H1 (cell line): ENCODE measurements around the gene ARID2. TPM values are rescaled to one million over a fixed set of nuclear protein-coding genes. Genes with fewer than 3 reads are reported as not detected.

Experiments used
- CTCF ChIA-PET: fragments of 300-600 bp; sonication (Branson Sonifier 250); formaldehyde crosslinking; loops from one replicate; lab custom pipeline; 2021; ENCODE audit not compliant: partially characterized antibody; lab: Charles Lee
- POLR2A ChIA-PET: fragments of 300-600 bp; sonication (Branson Sonifier 250); formaldehyde crosslinking; loops from one replicate; lab custom pipeline; 2021; ENCODE audit warnings: inconsistent platforms; ENCODE audit not compliant: partially characterized antibody; lab: Charles Lee
- DNase-seq, 2 experiments: peaks; one replicate each; pipeline versions ENCODE4 v3.0.0 to v3.0.0-alpha.2; 2010 to 2022; ENCODE audit warnings: low spot score in 2 of 2, low read depth in 1 of 2, mixed read lengths in 1 of 2
- FAIRE-seq: peaks from 2 replicates; lab custom pipeline; 2011; peaks lifted over from hg19 to GRCh38; lab: Jason Lieb, UNC
- H2AFZ ChIP-seq: 2 replicates; pipeline ENCODE4 v1.8.1; 2012; ENCODE audit warnings: low read length, inconsistent platforms
- H2AK5ac ChIP-seq: 2 replicates; pipeline ENCODE4 v1.6.1; 2013; ENCODE audit warnings: low read depth, low read length
- H2BK120ac ChIP-seq: replicated peaks from 2 replicates; pipeline ENCODE3; 2013; ENCODE audit warnings: low read depth, low read length, inconsistent platforms
- H2BK12ac ChIP-seq: 2 replicates; pipeline ENCODE4 v1.6.1; 2013; ENCODE audit warnings: low read depth, low read length
- H2BK15ac ChIP-seq: 2 replicates; pipeline ENCODE4 v1.6.1; 2013; ENCODE audit warnings: low read length
- H2BK20ac ChIP-seq: 2 replicates; pipeline ENCODE4 v1.6.1; 2013; ENCODE audit warnings: low read length
- H2BK5ac ChIP-seq: 2 replicates; pipeline ENCODE4 v1.6.1; 2013; ENCODE audit warnings: low read depth, low read length
- H3K14ac ChIP-seq: 2 replicates; pipeline ENCODE4 v1.6.1; 2013; ENCODE audit warnings: inconsistent platforms; ENCODE audit not compliant: insufficient read length
- H3K18ac ChIP-seq: 2 replicates; pipeline ENCODE4 v1.6.1; 2013; ENCODE audit warnings: low read length; ENCODE audit errors: extremely low read depth
- H3K23ac ChIP-seq: 2 replicates; pipeline ENCODE4 v1.6.1; 2013; ENCODE audit warnings: inconsistent platforms; ENCODE audit not compliant: insufficient read length
- H3K23me2 ChIP-seq: 2 replicates; pipeline ENCODE4 v1.6.1; 2013; ENCODE audit warnings: low read depth, low read length
- H3K27ac ChIP-seq: 2 replicates; pipeline ENCODE4 v1.6.1; 2011; ENCODE audit warnings: low read depth, low read length, inconsistent platforms
- H3K27me3 ChIP-seq, 4 experiments: replicated peaks in 1 of 4; 1 replicate in 1 of 4; 2 replicates in 3 of 4; pipeline versions ENCODE4 v1.6.1 to v1.8.1; 2011 to 2013; ENCODE audit warnings: low read length in 3 of 4, mild to moderate bottlenecking in 3 of 4, inconsistent platforms in 2 of 4, mixed read lengths in 2 of 4, moderate library complexity in 1 of 4; ENCODE audit not compliant: control insufficient read depth in 3 of 4, insufficient read depth in 3 of 4; ENCODE audit errors: extremely low read depth in 1 of 4
- H3K36me3 ChIP-seq, 4 experiments: 2 replicates each; pipeline versions ENCODE4 v1.6.1 to v1.8.1; 2011 to 2013; ENCODE audit warnings: mild to moderate bottlenecking in 4 of 4, low read length in 3 of 4, moderate library complexity in 2 of 4, control low read depth in 1 of 4, inconsistent platforms in 1 of 4; ENCODE audit not compliant: insufficient read depth in 4 of 4, control insufficient read depth in 2 of 4
- H3K4ac ChIP-seq: replicated peaks from 2 replicates; pipeline ENCODE3; 2013; ENCODE audit warnings: low read length, low read depth, mixed read lengths, inconsistent platforms; ENCODE audit not compliant: insufficient read length
- H3K4me1 ChIP-seq, 4 experiments: replicated peaks in 1 of 4; 1 replicate in 1 of 4; 2 replicates in 3 of 4; pipeline versions ENCODE4 v1.6.1 to v1.8.1; 2011 to 2013; ENCODE audit warnings: low read length in 3 of 4, inconsistent platforms in 2 of 4, mixed read lengths in 1 of 4; ENCODE audit not compliant: insufficient read depth in 4 of 4, control insufficient read depth in 3 of 4
- H3K4me2 ChIP-seq, 2 experiments: 2 replicates each; pipeline versions ENCODE4 v1.6.1 to v1.8.1; 2011 to 2013; ENCODE audit warnings: low read depth in 2 of 2, low read length in 2 of 2, control low read depth in 1 of 2, inconsistent platforms in 1 of 2, mild to moderate bottlenecking in 1 of 2; ENCODE audit not compliant: insufficient read depth in 1 of 2
- H3K4me3 ChIP-seq, 4 experiments: fragments of 200-600, 300-600 bp in 1 of 4; sonication (generic), shearing (Covaris generic), sonication (Bioruptor Twin) in 1 of 4; 2 replicates each; pipeline versions ENCODE4 v1.5.1 to v1.8.1; 2011 to 2016; ENCODE audit warnings: low read length in 4 of 4, low read depth in 3 of 4, control low read depth in 2 of 4, inconsistent platforms in 2 of 4, mild to moderate bottlenecking in 2 of 4, mixed read lengths in 1 of 4, moderate library complexity in 1 of 4; ENCODE audit not compliant: insufficient read depth in 2 of 4; ENCODE audit errors: extremely low read depth in 1 of 4
- H3K56ac ChIP-seq: replicated peaks from 2 replicates; pipeline ENCODE3; 2013; ENCODE audit warnings: low read depth, mild to moderate bottlenecking, mixed read lengths, low read length, inconsistent platforms; ENCODE audit not compliant: insufficient read length
- H3K79me1 ChIP-seq: 2 replicates; pipeline ENCODE4 v1.6.1; 2013; ENCODE audit warnings: low read depth, low read length, control low read depth
- H3K79me2 ChIP-seq, 2 experiments: 2 replicates each; pipeline versions ENCODE4 v1.6.1 to v1.8.1; 2012 to 2013; ENCODE audit warnings: low read length in 2 of 2, mild to moderate bottlenecking in 2 of 2, inconsistent platforms in 1 of 2; ENCODE audit not compliant: insufficient read depth in 2 of 2, control insufficient read depth in 1 of 2
- H3K9ac ChIP-seq, 4 experiments: replicated peaks in 1 of 4; 1 replicate in 1 of 4; 2 replicates in 3 of 4; pipeline versions ENCODE4 v1.6.1 to v1.8.1; 2011 to 2013; ENCODE audit warnings: low read depth in 3 of 4, low read length in 3 of 4, control low read depth in 2 of 4, mild to moderate bottlenecking in 2 of 4, moderate library complexity in 2 of 4, inconsistent platforms in 1 of 4; ENCODE audit errors: extremely low read depth in 1 of 4
- H3K9me3 ChIP-seq, 2 experiments: 2 replicates each; pipeline versions ENCODE4 v1.6.1 to v1.8.1; 2012 to 2013; ENCODE audit warnings: mild to moderate bottlenecking in 2 of 2, moderate library complexity in 2 of 2, control low read depth in 1 of 2, inconsistent platforms in 1 of 2, low read depth in 1 of 2, low read length in 1 of 2, mixed read lengths in 1 of 2; ENCODE audit not compliant: insufficient read depth in 2 of 2
- H4K20me1 ChIP-seq, 2 experiments: replicated peaks in 1 of 2; 2 replicates each; pipeline versions ENCODE3 to v1.8.1; 2011 to 2013; ENCODE audit warnings: inconsistent platforms in 2 of 2, low read length in 2 of 2, mild to moderate bottlenecking in 1 of 2; ENCODE audit not compliant: insufficient read depth in 2 of 2, control insufficient read depth in 1 of 2
- H4K5ac ChIP-seq: 2 replicates; pipeline ENCODE4 v1.6.1; 2013; ENCODE audit warnings: low read length, low read depth, mixed read lengths, inconsistent platforms; ENCODE audit not compliant: insufficient read length
- H4K8ac ChIP-seq: 2 replicates; pipeline ENCODE4 v1.8.0; 2013; ENCODE audit warnings: mild to moderate bottlenecking, moderate library complexity, low read length, inconsistent platforms; ENCODE audit not compliant: insufficient read depth; ENCODE audit errors: extremely low read depth
- H4K91ac ChIP-seq: replicated peaks from 2 replicates; pipeline ENCODE3; 2013; ENCODE audit warnings: low read length, mixed read lengths, inconsistent platforms; ENCODE audit not compliant: insufficient read length
- CBX5 ChIP-seq: fragments of 300-800, 300-1000 bp; sonication (generic); IDR thresholded peaks from 2 replicates; pipeline ENCODE4 v1.7.1; 2016; ENCODE audit warnings: antibody characterized with exemption, low read length, low read depth
- CBX8 ChIP-seq: fragments of 300-800, 300-1000 bp; sonication (generic); IDR thresholded peaks from 2 replicates; pipeline ENCODE4 v1.7.1; 2016; ENCODE audit warnings: low read depth, low read length, borderline replicate concordance
- CEBPB ChIP-seq: IDR thresholded peaks from 2 replicates; pipeline ENCODE4 v1.6.1; 2012; ENCODE audit warnings: low read depth, low read length
- EGR1 ChIP-seq: IDR thresholded peaks from 2 replicates; pipeline ENCODE4 v1.6.1; 2011; ENCODE audit warnings: low read depth, low read length, borderline replicate concordance
- GTF2F1 ChIP-seq: IDR thresholded peaks from 2 replicates; pipeline ENCODE4 v1.6.1; 2012; ENCODE audit warnings: low read depth, low read length, improper control_type of control experiment, borderline replicate concordance
- JUN ChIP-seq: IDR thresholded peaks from 2 replicates; pipeline ENCODE4 v1.6.1; 2011; ENCODE audit warnings: low read depth, mild to moderate bottlenecking, improper control_type of control experiment, low read length
- KDM1A ChIP-seq: fragments of 200-600, 300-600 bp; sonication (generic); IDR thresholded peaks from 2 replicates; pipeline ENCODE4 v1.7.1; 2016; ENCODE audit warnings: mild to moderate bottlenecking, low read length, borderline replicate concordance
- KDM4A ChIP-seq: IDR thresholded peaks from one replicate; pipeline ENCODE4 v1.7.1; 2012; ENCODE audit warnings: low read depth, mild to moderate bottlenecking, moderate library complexity, low read length, inconsistent platforms; ENCODE audit not compliant: severe bottlenecking
- POLR2AphosphoS5 ChIP-seq: IDR thresholded peaks from 2 replicates; pipeline ENCODE4 v1.6.1; 2011; ENCODE audit warnings: low read depth, low read length
- POU5F1 ChIP-seq: IDR thresholded peaks from 2 replicates; pipeline ENCODE4 v1.6.1; 2011; ENCODE audit warnings: low read depth, mild to moderate bottlenecking, low read length, moderate library complexity
- TAF7 ChIP-seq: optimal IDR thresholded peaks from 2 replicates; pipeline ENCODE3; 2011; ENCODE audit warnings: low read depth, mild to moderate bottlenecking, inconsistent platforms, low read length, moderate library complexity, borderline replicate concordance
- TEAD4 ChIP-seq: IDR thresholded peaks from 2 replicates; pipeline ENCODE4 v1.6.1; 2012; ENCODE audit warnings: low read depth, low read length, inconsistent platforms, mixed read lengths
- ZNF274 ChIP-seq: IDR thresholded peaks from 2 replicates; pipeline ENCODE4 v1.7.0; 2012; ENCODE audit warnings: low read length, borderline replicate concordance; ENCODE audit errors: extremely low read depth
- WGBS, 2 experiments: shearing (Covaris generic) in 1 of 2; methylation state at CpG; one replicate each; pipeline versions ENCODE4 v1.1.6 to v1.1.7; 2013 to 2015; ENCODE audit warnings: low lambda C conversion rate in 2 of 2, mixed read lengths in 2 of 2, inconsistent platforms in 1 of 2, low coverage in 1 of 2, missing lambda C conversion rate in 1 of 2; ENCODE audit not compliant: insufficient replicate concordance in 2 of 2, insufficient coverage in 1 of 2, insufficient read length in 1 of 2; ENCODE audit errors: extremely low coverage in 1 of 2, missing lambda C conversion rate in 1 of 2; 5-methylcytosine and 5-hydroxymethylcytosine counted together
- polyA plus RNA-seq, 7 experiments: library from polyadenylated mRNA; depleted of rRNA in 3 of 7; stranded (reverse) in 5 of 7; unstranded in 2 of 7; fragments of >200 nt in 5 of 7; fragments of 200-250 nt in 2 of 7; gene quantifications; 1 replicate in 5 of 7; 2 replicates in 1 of 7; 4 replicates in 1 of 7; pipeline versions ENCODE4 v1.2.1 to v1.2.3, GENCODE V29; 2011 to 2013; ENCODE audit warnings: missing spikeins in 2 of 7, mixed read lengths in 2 of 7
- total RNA-seq: library from RNA; stranded (reverse); fragmentation: NEBNext Ultra II Directional; extraction: Animal tissue kit (Norgen Biotek cat#: 25700); gene quantifications from 2 replicates; pipeline ENCODE4 v1.2.1, GENCODE V29; 2021

Gene ARID2
- total and polyA plus RNA-seq, 2 of the 8 experiments (the other 6 are each of a cell fraction or from before 2014, with no cell fraction given) = 32.0 to 45.2 TPM

DNA sequence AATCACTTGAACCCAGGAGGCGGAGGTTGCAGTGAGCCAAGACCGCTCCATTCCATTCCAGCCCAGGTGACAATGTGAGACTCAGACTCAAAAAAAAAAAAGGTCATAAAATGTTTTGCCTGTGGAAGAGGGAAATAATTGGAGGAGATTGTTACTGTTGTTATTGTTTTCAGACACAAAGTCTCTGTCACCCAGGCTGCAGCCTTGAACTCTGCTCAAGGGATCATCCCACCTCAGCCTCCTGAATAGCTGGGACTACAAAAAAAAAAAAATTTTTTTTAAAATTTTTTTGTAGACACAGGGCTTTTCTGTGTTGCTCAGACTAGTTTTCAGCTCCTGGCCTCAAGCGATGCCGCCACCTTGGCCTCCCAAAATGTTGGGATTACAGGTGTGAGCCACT, 33.9 kb downstream of the ARID2 start:
- Histone ChIP-seq H4K20me1 (peaks cover 4 to 7% of the 10 kb centered on the region in 2 experiments), H3K79me1 (no peaks in the 10 kb centered on the region; the same call in 1 of the 2 replicates), H4K5ac (no peak overlapping the region), H3K36me3 (no peaks in the 10 kb centered on the region), H3K4me1 (peaks cover 0 to 5% (median 1%) of the 10 kb centered on the region in 4 experiments; a peak in 3 of 7 replicates), H2BK5ac (no peak overlapping the region), H3K23me2 (no peaks in the 10 kb centered on the region), H3K18ac (no peak overlapping the region), H3K4ac (no peak overlapping the region), H2BK12ac (no peak overlapping the region), H2BK120ac (no peak overlapping the region), H2AK5ac (no peak overlapping the region), H4K8ac (no peak overlapping the region), H3K23ac (no peak overlapping the region), H2BK20ac (no peak overlapping the region), H4K91ac (no peak overlapping the region), H3K56ac (no peak overlapping the region), H3K79me2 (peaks cover 4 to 96% of the 10 kb centered on the region in 2 experiments), H2BK15ac (no peak overlapping the region), H2AFZ (no peak overlapping the region), H3K14ac (no peak overlapping the region), H3K9ac (no peak overlapping the region), H3K27me3 (no peaks in the 10 kb centered on the region), H3K4me2 (no peak overlapping the region), H3K4me3 (no peak overlapping the region), H3K9me3 (no peaks in the 10 kb centered on the region), H3K27ac (no peak overlapping the region)
- ChIA-PET POLR2A (interaction anchor here (0.6 to 0.7 kb wide), 2 partner anchors 49 to 147 kb away, joined by 3 read pairs; no protein-coding TSS in a partner anchor), CTCF (interaction anchor here (0.6 to 1.4 kb wide), 11 partner anchors 8 to 219 kb away, joined by 3 to 8 read pairs (median 4); no protein-coding TSS in a partner anchor)
- WGBS, 2 experiments = 99% methylated on average over 4 of the region's 4 CpGs; no CpG with 5 or more reads in 1 of the 2 experiments
- FAIRE-seq = no peak
- TF ChIP-seq CEBPB (no peak), CBX8 (no peak), GTF2F1 (no peak), EGR1 (no peak), KDM1A (no peak), POU5F1 (no peak), JUN (no peak), ZNF274 (no peak), TEAD4 (no peak), POLR2AphosphoS5 (no peak), CBX5 (no peak), TAF7 (no peak), KDM4A (no peak)
- no peak for DNase-seq
